ENCODE results near the gene UPF3A. TPM values are rescaled to one million over a fixed set of nuclear protein-coding genes. Genes with fewer than 3 reads are reported as not detected.

Gene UPF3A
- total RNA-seq, 6 donors from 2014 or later: 27.5 to 117 (median 48.6) TPM

GRCh38 chr13:114257014-114257413, 24.4 kb upstream of the UPF3A start:
- Histone ChIP-seq H3K9me3 (no peaks in the 10 kb centered on the region), H3K27me3 (no peaks in the 10 kb centered on the region), H3K4me1 (no peaks in the 10 kb centered on the region), H3K4me3 (no peak overlapping the region), H3K36me3 (peaks cover 20 to 99% (median 53%) of the 10 kb centered on the region in 4 donors), H3K27ac (no peak overlapping the region)
- WGBS, 2 donors: 93 to 95% methylated on average over 4 of the region's 4 CpGs
- DNase-seq: no peak
- ATAC-seq (ENCODE audit: low FRiP score in 2 of 2): no peak
- no peak for TF ChIP-seq EP300 (IDR thresholded peaks at IDR 0.05)
- TF ChIP-seq POLR2A (IDR thresholded peaks at IDR 0.05): no peak
- no peak for TF ChIP-seq CTCF (IDR thresholded peaks at IDR 0.05)
- no peak for TF ChIP-seq POLR2AphosphoS5 (IDR thresholded peaks at IDR 0.05)

- no peaks in the 10 kb centered on the region for H3K27me3 ChIP-seq
- no peak overlapping the region for H3K27ac ChIP-seq
- no peak for TF ChIP-seq CTCF (IDR thresholded peaks at IDR 0.05)
- no peak for TF ChIP-seq EP300 (IDR thresholded peaks at IDR 0.05)
- peaks cover 21 to 100% (median 59%) of the 10 kb centered on the region in 4 donors for H3K36me3 ChIP-seq
- no peaks in the 10 kb centered on the region for H3K9me3 ChIP-seq
- H3K4me3 ChIP-seq: no peak overlapping the region
- 90 to 94% methylated on average over 8 of the region's 8 CpGs for WGBS, 2 donors
- DNase-seq: no peak
- no peaks in the 10 kb centered on the region for H3K4me1 ChIP-seq
- no peak for ATAC-seq (ENCODE audit: low FRiP score in 2 of 2)
Observed at GRCh38 chr13:114258589-114258988, 22.8 kb upstream of the UPF3A start.

- H3K4me1 ChIP-seq: no peaks in the 10 kb centered on the region
- TF ChIP-seq CTCF (IDR thresholded peaks at IDR 0.05): no peak
- TF ChIP-seq POLR2AphosphoS5 (IDR thresholded peaks at IDR 0.05): no peak
- TF ChIP-seq POLR2A (IDR thresholded peaks at IDR 0.05): no peak
- TF ChIP-seq EP300 (IDR thresholded peaks at IDR 0.05): no peak
- peaks cover 29 to 100% (median 67%) of the 10 kb centered on the region in 4 donors for H3K36me3 ChIP-seq
- ATAC-seq (ENCODE audit: low FRiP score in 2 of 2) (no peak), DNase-seq (no peak)
- no peaks in the 10 kb centered on the region for H3K9me3 ChIP-seq
- no peak overlapping the region for H3K4me3 ChIP-seq
- H3K27ac ChIP-seq: no peak overlapping the region
- WGBS, 2 donors: 86% methylated on average over 7 of the region's 7 CpGs
- H3K27me3 ChIP-seq: no peaks in the 10 kb centered on the region
Observed at GRCh38 chr13:114259374-114259773, 22.0 kb upstream of the UPF3A start.

- no peaks in the 10 kb centered on the region for H3K27me3 ChIP-seq
- DNase-seq (no peak), ATAC-seq (ENCODE audit: low FRiP score in 2 of 2) (no peak)
- H3K36me3 ChIP-seq: peaks cover 34 to 100% (median 73%) of the 10 kb centered on the region in 4 donors
- H3K4me1 ChIP-seq: no peaks in the 10 kb centered on the region
- no peak overlapping the region for H3K27ac ChIP-seq
- no peaks in the 10 kb centered on the region for H3K9me3 ChIP-seq
- H3K4me3 ChIP-seq: no peak overlapping the region
- TF ChIP-seq POLR2A (IDR thresholded peaks at IDR 0.05): no peak
- no peak for TF ChIP-seq POLR2AphosphoS5 (IDR thresholded peaks at IDR 0.05)
- no peak for TF ChIP-seq EP300 (IDR thresholded peaks at IDR 0.05)
- TF ChIP-seq CTCF (IDR thresholded peaks at IDR 0.05): no peak
- 83 to 91% methylated on average over 4 of the region's 4 CpGs for WGBS, 2 donors
Observed at GRCh38 chr13:114259974-114260373, 21.4 kb upstream of the UPF3A start.

- no peaks in the 10 kb centered on the region for H3K27me3 ChIP-seq
- H3K4me1 ChIP-seq: no peaks in the 10 kb centered on the region
- no peaks in the 10 kb centered on the region for H3K9me3 ChIP-seq
- DNase-seq (no peak), ATAC-seq (ENCODE audit: low FRiP score in 2 of 2) (no peak)
- H3K36me3 ChIP-seq: peaks cover 34 to 100% (median 76%) of the 10 kb centered on the region in 4 donors
- WGBS, 2 donors: 87 to 98% methylated on average over 3 of the region's 3 CpGs
- H3K27ac ChIP-seq: no peak overlapping the region
- TF ChIP-seq EP300 (IDR thresholded peaks at IDR 0.05): no peak
- no peak for TF ChIP-seq POLR2AphosphoS5 (IDR thresholded peaks at IDR 0.05)
- no peak for TF ChIP-seq CTCF (IDR thresholded peaks at IDR 0.05)
- no peak for TF ChIP-seq POLR2A (IDR thresholded peaks at IDR 0.05)
- no peak overlapping the region for H3K4me3 ChIP-seq
Observed at GRCh38 chr13:114260814-114261213, 20.6 kb upstream of the UPF3A start.

Measured in upper lobe of left lung (tissue), 6 donors.